HEK293T (cell line): ENCODE measurements around the gene NEUROD2.

ENCODE experiments used
- CTCF ChIA-PET: fragments of 350-600 bp; formaldehyde crosslinking; extraction: SDS; loops from one replicate; lab custom pipeline; 2021; ENCODE audit warnings: antibody characterized with exemption, inconsistent platforms; lab: Yijun Ruan, JAX
- POLR2A ChIA-PET: fragments of 350-600 bp; formaldehyde crosslinking; extraction: SDS; loops from one replicate; lab custom pipeline; 2020; ENCODE audit warnings: antibody characterized with exemption, inconsistent platforms; lab: Yijun Ruan, JAX
- DNase-seq: peaks from one replicate; pipeline ENCODE4 v3.0.0; 2012; ENCODE audit warnings: mixed read lengths; ENCODE audit errors: extremely low spot score
- ARNT ChIP-seq: fragments of 450-650 bp; IDR thresholded peaks from 2 replicates; pipeline ENCODE4 v1.6.1; 2017; ENCODE audit warnings: mild to moderate bottlenecking
- BHLHE40 ChIP-seq: fragments of 450-650 bp; IDR thresholded peaks from 2 replicates; pipeline ENCODE4 v1.6.1; 2016; ENCODE audit warnings: mild to moderate bottlenecking, moderate library complexity, borderline replicate concordance
- CTBP1 ChIP-seq: fragments of 450-650 bp; IDR thresholded peaks from 2 replicates; pipeline ENCODE4 v1.6.1; 2016; ENCODE audit warnings: borderline replicate concordance
- ELF4 ChIP-seq: fragments of 450-650 bp; IDR thresholded peaks from 2 replicates; pipeline ENCODE4 v1.6.1; 2017; ENCODE audit warnings: antibody characterized with exemption
- FOXA1 ChIP-seq: fragments of 450-650 bp; IDR thresholded peaks from 2 replicates; pipeline ENCODE4 v1.6.1; 2016; ENCODE audit warnings: mild to moderate bottlenecking
- FOXK2 ChIP-seq: fragments of 450-650 bp; IDR thresholded peaks from 2 replicates; pipeline ENCODE4 v1.6.1; 2016; ENCODE audit warnings: mild to moderate bottlenecking
- FOXM1 ChIP-seq: fragments of 450-650 bp; IDR thresholded peaks from 2 replicates; pipeline ENCODE4 v1.6.1; 2017; ENCODE audit warnings: mild to moderate bottlenecking, borderline replicate concordance
- HDGF ChIP-seq: fragments of 450-650 bp; IDR thresholded peaks from 2 replicates; pipeline ENCODE4 v1.6.1; 2017; ENCODE audit warnings: antibody characterized with exemption, borderline replicate concordance
- L3MBTL2 ChIP-seq: fragments of 450-650 bp; conservative IDR thresholded peaks from 2 replicates; pipeline ENCODE4 v1.6.1; 2016; ENCODE audit warnings: mild to moderate bottlenecking
- LEF1 ChIP-seq: fragments of 450-650 bp; IDR thresholded peaks from 2 replicates; pipeline ENCODE4 v1.6.1; 2017; ENCODE audit warnings: mild to moderate bottlenecking, borderline replicate concordance
- NFRKB ChIP-seq: fragments of 450-650 bp; IDR thresholded peaks from 2 replicates; pipeline ENCODE4 v1.6.1; 2016; ENCODE audit warnings: mild to moderate bottlenecking, moderate library complexity
- SP1 ChIP-seq: fragments of 450-650 bp; IDR thresholded peaks from 2 replicates; pipeline ENCODE4 v1.6.1; 2017
- SUZ12 ChIP-seq: fragments of 450-650 bp; IDR thresholded peaks from 2 replicates; pipeline ENCODE4 v1.6.1; 2016; ENCODE audit warnings: mild to moderate bottlenecking
- TARDBP ChIP-seq: fragments of 450-650 bp; IDR thresholded peaks from 2 replicates; pipeline ENCODE4 v1.6.1; 2016
- ZNF384 ChIP-seq: fragments of 450-650 bp; IDR thresholded peaks from 2 replicates; pipeline ENCODE4 v1.6.1; 2016
- TF ChIP-seq, protein P1 (sequence below): fragments of 450-650 bp; IDR thresholded peaks from 2 replicates; pipeline ENCODE4 v1.6.1; 2016

NEUROD2 gene

DNA sequence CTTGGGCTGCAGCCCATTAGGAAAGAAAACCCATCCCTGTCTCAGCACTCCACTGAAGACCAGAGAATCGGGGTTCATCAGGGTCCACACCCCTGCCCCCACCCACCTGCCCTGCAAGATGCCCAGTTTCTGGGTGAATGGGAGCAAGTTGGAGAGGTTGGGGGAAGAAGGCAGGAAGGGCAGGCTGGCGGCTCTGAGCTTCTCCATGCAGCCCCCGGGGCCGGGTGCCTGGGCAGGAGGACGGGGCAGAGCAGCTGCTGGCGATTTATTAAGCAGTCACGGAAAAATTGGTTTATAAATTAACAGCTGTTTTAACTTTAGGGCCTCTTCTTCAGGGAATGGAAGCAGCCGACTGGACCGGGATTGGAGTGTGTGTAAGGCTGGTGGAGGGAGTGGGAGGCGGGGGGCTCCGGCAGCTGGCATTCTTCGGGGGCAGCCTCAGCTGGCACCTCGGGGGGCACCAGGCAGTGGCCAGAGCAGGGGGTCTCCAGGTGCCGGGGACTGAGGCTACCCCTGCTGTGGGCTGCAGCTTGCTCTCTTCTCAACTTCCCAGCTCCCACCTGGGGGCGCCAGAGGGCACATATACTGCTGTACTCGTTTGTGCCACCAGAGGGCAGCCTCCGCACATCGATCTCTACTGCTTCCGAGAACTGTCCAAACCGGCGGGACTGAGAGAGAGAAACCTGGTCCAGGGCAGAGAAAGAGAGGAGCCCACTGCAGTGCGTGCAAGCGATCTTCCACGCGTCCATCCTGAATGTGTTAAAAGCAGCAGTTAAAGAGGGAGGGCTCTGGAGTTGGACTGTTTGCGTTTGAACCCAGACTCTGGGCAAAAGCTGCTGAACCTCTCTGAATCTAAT, 14.0 kb upstream of the NEUROD2 start:
- CTCF ChIA-PET: interaction anchor here (0.6 to 7.6 kb wide), 42 partner anchors 10 to 386 kb away, joined by 3 to 80 read pairs (median 5); partner anchors contain the start of genes ERBB2, FBXL20, MIEN1 and PGAP3
- TF ChIP-seq ARNT: no peak
- no peak for TF ChIP-seq BHLHE40
- TF ChIP-seq, protein P1, sequence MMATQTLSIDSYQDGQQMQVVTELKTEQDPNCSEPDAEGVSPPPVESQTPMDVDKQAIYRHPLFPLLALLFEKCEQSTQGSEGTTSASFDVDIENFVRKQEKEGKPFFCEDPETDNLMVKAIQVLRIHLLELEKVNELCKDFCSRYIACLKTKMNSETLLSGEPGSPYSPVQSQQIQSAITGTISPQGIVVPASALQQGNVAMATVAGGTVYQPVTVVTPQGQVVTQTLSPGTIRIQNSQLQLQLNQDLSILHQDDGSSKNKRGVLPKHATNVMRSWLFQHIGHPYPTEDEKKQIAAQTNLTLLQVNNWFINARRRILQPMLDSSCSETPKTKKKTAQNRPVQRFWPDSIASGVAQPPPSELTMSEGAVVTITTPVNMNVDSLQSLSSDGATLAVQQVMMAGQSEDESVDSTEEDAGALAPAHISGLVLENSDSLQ: no peak
- no peak for TF ChIP-seq SUZ12
- no peak for TF ChIP-seq NFRKB
- TF ChIP-seq ELF4: no peak
- DNase-seq: peak; percentile 74
- POLR2A ChIA-PET: interaction anchor here (0.8 to 1.2 kb wide), 4 partner anchors 15 to 133 kb away, joined by 3 to 6 read pairs (median 4); partner anchors contain the start of genes ERBB2, PGAP3 and STARD3

DNA sequence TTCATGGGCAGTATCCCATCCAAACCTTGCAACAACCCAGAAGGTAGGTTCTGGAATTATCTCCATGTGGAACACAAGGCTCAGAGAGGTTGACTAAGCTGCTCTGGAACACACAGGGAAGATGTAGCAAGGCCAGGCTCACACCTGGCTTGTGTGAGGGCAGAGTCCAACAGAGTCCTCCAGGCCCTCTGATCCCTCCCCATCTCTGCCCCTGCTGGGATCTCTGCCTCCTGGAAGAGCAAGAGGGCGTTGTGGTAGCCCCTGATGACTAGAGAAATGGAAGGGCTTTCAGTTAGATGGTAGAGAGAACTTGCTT, 12.0 kb upstream of the NEUROD2 start:
- ChIA-PET CTCF (interaction anchor here (1.1 to 7.6 kb wide), 4 partner anchors 13 to 111 kb away, joined by 3 to 80 read pairs (median 40); partner anchors contain the start of gene PNMT), POLR2A (interaction anchor here (1.0 kb wide), 1 partner anchor 420 kb away, joined by 3 read pairs; the partner anchor contains the start of gene RPL19)
- TF ChIP-seq NFRKB (no peak), TARDBP (no peak), BHLHE40 (no peak), FOXA1 (no peak)
- no peak for DNase-seq

DNA sequence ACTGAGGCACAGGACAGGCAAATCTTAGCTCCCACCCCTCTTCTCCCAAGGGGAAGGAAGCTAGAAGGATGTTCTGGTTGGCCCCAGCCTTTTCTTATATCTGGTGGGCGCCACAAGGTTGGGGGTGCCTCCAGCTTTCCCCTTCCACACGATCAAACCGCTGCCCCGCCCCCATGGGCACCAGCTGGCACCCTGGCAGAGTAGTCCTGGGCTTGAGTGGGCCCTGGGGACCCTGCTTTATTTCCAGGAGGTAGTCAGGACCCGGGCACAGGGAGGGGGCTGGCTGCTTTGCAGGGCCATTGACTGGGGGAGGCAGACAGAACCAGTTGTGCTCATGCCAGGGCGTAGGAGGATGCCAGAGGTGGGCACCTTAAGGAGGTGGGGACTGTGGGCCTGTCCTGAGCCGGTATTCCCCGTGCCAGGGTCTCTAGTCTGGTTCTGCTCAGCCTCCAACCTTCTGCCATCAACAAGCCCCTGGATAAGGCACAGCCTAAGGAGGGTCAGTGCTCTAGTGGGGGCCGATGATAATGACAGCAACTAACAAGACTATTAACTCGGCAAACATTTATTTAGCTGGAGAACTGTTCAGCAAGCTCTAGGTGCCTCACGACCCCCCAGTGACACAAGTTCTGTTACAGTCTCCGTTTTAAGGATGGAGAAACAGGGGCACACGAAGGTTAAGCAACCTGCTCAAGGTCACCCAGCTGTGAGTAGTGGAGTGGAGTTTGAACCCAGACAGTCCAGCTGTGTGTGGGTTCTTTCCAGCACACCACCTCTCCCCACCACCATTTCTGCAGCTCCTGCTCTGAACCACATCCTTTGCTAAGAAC, 11.5 kb upstream of the NEUROD2 start:
- TF ChIP-seq NFRKB (no peak), FOXA1 (no peak), ARNT (no peak), FOXM1 (no peak)
- TF ChIP-seq, protein P1: no peak
- POLR2A ChIA-PET: interaction anchor here (1.0 to 1.6 kb wide), 6 partner anchors 14 to 419 kb away, joined by 3 to 4 read pairs (median 3); partner anchors contain the start of genes ERBB2 and RPL19
- no peak for DNase-seq
- CTCF ChIA-PET: interaction anchor here (0.9 to 7.6 kb wide), 4 partner anchors 14 to 455 kb away, joined by 3 to 80 read pairs (median 40); partner anchors contain the start of gene PNMT

DNA sequence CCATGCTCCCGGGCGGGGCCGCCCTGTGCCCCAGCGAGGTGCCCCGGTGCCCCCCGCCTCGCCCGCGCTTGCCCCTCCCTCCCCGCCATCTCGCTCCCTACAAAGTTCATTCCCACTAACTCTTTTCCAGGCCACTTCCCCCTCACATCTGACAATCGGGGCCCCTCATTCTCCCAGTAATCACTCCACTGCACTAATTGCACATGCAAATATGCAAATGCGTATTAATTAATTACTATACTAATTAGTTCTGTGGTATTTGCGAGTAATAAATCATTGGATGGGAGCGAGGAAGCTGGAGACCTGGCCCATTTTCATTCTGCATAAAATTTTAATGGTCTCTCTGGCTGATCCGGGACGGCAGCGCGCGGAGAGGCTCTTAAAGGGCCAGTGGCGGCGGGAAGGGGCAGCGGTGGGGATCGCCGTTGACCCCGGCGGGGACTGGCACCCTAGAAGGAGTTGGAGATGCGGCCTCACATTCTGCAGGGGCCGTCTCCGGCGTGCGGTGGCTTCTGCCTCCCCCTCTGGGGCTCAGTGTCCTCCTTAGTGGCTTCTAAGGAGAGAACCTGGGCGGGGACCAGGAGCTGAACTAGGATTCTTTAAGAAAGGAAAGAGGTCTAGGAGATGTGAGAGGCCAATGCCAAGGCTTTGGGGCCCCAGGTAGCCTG, 10.7 kb upstream of the NEUROD2 start:
- TF ChIP-seq, protein P1: peak; percentile 47; the same call in 1 of the 2 replicates
- no peak for TF ChIP-seq FOXA1
- ChIA-PET CTCF (interaction anchor here (0.9 to 7.6 kb wide), 4 partner anchors 15 to 454 kb away, joined by 3 to 80 read pairs (median 40); partner anchors contain the start of gene PNMT), POLR2A (interaction anchor here (1.0 to 1.6 kb wide), 6 partner anchors 14 to 418 kb away, joined by 3 to 4 read pairs (median 3); partner anchors contain the start of genes ERBB2 and RPL19)
- no peak for DNase-seq

DNA sequence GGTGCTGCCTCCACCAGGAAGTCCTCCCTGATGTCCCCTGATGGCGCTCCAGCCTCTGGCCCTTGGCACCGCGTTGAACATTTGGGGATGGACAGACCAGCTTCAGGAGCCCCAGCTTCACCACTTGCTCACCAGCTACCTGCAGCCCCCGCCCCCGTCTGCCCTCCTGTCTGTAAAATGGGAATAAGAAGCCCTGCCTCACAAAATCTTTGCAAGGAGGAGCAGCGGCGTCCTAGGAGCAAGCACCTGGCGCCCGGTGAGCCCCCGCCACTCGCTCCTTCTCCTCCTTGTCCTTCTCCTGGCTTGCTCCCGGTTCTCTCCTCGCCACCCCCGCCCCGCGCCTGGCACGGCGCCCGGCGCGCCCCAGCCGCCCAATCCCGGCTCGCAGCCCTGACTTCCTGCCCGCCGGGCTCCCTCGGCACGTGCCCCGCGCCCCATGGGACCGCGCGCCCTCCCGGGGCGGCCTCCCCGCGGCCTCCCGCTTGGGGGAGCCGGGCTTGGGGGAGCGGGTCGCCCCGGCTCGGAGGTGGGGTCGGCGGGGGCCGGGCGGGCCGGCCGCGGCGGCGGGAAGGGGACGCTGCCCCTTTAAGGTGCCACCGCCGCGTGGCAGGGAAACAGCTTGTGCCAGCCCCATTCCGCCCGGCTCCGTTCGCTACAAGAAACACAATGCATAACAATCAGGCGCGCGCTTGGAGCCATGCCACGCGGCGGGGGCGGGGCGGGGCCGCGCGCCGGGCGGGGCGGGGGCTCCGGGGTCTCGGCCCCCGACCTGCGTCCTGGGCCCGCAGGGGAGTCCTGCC, 9.9 kb upstream of the NEUROD2 start:
- POLR2A ChIA-PET: interaction anchor here (0.9 to 1.6 kb wide), 3 partner anchors 70 to 142 kb away, joined by 3 to 4 read pairs (median 3); partner anchors contain the start of gene ERBB2
- CTCF ChIA-PET: no interaction called here
- DNase-seq: peak; percentile 20

More for the DNA sequence above, 9.9 kb upstream of the NEUROD2 start:
- TF ChIP-seq FOXM1 (no peak), ARNT (no peak), FOXK2 (no peak), SUZ12 (no peak), CTBP1 (no peak), TARDBP (no peak), BHLHE40 (no peak), ELF4 (no peak), HDGF (no peak), L3MBTL2 (no peak), NFRKB (no peak), FOXA1 (no peak), SP1 (no peak), ZNF384 (no peak), LEF1 (no peak)
- TF ChIP-seq, protein P1: no peak
